HK-2 (cell line): ENCODE results near the gene CADM2.

Source experiments
- DNase-seq: peaks from one replicate; pipeline ENCODE4 v3.0.0-alpha.2; 2018; ENCODE audit not compliant: unreplicated experiment

Gene CADM2

DNA sequence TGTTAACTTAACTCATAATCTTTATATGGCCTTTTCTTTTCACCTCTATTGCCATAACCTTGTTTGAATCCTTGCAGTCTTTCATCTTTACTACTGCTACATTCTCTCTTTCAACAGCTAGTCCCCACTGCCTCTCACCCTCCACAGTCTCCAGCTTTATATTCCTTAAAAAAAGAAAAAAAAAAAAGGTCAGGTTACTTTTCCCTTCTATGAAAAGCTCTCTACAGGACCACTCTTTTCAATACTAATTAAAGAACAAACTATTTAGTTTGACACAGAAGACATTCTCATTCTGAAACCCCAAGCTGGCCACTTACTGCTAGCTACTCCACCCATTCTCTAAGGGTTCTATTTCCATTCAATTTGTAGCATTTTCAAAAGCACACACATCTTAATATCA lies 25.6 kb downstream of the CADM2 start:
- DNase-seq = no peak

- no peak for DNase-seq
Observed at GRCh38 chr3:84985795-84986194, 27.0 kb downstream of the CADM2 start.

DNA sequence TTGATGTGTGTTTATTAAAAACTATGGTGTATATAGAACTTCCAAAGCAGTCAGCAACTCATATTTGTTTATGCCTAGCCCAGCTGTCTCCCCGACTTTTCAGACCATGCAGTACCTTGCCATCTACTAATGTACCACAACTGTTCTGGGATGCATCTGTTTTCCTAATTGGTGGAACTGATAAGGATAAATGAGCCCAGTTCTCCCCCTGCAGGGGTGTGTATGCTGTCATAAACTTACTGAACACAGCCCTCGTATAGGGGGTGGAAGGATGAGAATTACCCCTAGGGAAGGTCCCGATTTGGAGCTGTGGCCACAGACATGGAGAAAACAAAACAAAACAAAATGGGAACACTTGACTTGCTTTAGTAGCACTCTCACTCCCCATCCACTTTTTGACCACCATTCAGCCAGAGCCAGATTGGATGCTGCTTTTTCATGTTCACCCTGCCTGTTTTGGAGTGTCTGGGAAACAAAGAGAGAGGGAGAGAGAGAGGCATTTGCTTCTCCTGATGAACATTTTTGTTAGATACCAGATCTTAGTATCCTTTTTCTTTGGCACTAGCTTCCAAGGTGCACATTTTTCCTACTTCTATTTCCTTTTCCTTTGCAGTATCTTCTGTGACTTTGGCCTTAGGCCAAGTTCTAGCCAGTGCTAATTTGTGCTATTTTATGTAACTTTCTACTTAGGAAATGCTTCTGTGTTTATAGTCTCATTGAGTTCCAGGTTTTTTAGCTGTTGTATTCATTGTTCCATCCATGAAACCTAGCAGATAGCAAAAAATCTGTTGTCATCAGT lies 29.1 kb downstream of the CADM2 start:
- DNase-seq = no peak

DNA sequence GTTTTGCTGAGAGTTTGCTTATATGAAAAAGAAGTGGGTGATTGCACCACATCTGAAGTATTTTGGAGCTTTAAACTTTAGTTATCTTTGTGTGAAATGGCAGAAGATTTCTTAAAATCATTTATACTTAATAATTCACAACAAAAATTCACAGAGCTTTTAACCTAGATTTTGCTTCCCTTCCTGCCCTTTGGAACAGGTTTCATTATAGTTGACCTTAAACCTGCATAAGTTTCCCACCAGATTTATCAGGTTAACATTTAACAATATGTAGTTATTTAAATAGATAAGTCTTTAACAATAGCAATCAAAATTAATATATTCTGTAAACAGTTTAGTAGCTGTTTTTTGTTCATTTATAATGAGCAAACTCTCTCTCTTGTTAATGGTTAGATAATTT lies 30.3 kb downstream of the CADM2 start:
- no peak for DNase-seq

- no peak for DNase-seq
Observed at GRCh38 chr3:84991422-84991900, 32.7 kb downstream of the CADM2 start.

DNA sequence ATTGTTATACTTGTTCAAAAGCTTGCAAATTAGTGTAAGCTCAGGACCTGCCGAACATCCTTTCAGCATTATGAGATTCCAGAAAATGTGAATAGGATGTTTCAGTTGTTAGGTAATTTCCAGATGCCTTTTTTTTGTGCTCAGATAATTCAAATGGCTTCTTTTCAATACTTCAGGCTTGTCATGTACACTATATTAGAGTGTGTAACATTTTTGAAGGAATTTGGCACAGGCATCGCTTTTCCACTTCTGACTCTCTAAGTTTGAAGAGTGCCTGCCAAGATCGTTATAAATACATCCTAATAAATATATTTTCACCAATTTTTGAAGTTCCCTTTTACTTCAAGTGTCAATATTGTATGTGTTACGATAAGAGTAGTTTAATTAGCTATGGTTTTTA lies 35.2 kb downstream of the CADM2 start:
- no peak for DNase-seq

DNA sequence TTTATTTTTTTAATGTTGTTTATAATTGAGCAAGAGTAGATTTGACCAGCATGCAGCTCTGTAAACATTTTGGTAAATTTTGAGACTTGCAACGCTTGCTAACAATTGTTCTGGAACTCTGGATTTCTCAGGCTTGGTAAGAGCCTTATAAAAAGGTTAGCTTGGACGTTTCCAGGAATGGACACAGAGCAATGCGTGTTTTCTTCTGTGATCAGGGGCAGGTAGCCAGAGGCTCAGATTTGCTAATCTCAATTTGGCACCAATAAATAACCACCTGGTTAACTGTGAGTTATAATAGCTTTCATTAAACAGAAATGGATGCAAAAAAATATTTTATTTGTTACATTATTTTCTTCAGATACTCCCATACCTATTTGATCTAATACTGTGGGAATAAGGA lies 39.8 kb downstream of the CADM2 start:
- DNase-seq = no peak

GRCh38 chr3:85003479-85003878 lies 44.7 kb downstream of the CADM2 start:
- no peak for DNase-seq

DNA sequence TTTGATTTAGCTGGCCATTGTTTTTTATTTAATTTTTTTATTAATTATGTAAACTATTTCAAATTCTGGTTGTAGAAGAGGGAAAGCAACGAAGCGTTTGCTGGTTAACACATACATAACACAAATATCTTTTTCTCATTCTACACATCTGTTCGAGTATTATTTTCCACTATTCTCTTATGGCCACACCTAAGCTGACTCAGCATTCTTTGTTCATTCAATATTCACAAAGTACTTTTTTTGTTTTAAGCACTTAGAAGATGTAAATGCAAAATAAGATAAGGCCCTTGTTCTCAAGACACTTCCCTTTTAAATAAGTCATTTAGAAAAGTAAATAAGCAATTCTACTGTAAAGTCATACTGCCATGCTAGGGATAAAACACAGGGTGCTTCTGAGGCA lies 45.4 kb downstream of the CADM2 start:
- DNase-seq = no peak

DNA sequence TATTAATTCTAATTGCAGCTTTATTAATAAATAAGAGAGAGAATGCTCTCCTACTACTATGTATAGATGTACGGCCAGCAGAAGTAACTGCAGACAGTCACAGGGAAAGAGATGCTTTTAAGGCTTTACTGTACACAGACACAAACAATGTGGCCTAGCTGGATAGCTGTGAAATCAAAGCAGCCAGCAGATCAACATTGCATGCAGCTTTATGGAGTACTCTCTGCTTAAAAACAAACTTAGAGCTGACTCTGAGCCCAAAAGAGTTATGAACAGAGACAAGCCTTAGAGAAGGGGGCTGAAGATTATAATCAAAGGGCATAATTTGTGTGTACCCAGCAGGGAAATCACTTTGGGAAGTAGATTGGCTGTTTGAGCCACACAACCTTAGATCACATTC lies 47.2 kb downstream of the CADM2 start:
- no peak for DNase-seq

DNA sequence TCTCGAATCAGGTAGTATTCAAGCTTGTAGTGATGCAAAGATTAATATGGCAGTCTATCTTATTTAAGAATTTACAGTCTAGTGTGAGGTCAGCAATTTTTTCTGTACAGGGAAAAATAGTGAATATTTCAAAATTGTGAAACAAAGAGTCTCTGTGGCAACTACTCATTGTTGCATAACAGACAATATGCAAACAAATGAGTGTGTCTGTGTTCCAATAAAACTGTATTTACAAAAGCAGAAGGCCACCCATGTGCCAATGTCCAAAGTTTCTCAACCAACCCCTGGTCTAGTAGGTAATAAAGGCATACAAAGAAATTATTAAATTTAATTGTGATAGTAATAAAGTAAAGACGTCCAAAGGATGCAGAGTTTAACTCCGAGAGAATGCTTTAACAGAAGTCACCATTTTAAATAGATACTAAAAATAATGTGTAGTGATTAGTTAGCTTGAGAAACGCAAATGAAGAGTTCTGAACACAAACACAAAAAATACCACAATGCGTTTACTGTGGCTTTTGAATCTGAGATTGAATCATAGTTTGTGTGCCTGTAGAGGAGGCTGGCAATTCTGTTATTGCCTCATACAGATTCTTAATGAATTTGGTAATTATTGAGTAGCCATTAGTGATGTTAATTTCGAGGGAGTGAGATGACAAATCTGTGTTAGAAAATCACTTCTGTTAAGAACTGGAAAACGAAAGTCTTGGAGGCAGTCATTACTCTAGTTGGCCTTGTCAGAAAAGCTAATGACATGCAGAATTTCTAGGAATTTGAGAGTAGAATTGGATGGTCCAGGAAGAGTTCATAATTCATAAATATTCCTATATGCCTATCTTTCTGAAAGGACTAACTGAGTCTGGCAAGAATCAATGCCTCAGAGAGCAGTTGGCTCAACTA lies 48.7 kb downstream of the CADM2 start:
- no peak for DNase-seq

DNA sequence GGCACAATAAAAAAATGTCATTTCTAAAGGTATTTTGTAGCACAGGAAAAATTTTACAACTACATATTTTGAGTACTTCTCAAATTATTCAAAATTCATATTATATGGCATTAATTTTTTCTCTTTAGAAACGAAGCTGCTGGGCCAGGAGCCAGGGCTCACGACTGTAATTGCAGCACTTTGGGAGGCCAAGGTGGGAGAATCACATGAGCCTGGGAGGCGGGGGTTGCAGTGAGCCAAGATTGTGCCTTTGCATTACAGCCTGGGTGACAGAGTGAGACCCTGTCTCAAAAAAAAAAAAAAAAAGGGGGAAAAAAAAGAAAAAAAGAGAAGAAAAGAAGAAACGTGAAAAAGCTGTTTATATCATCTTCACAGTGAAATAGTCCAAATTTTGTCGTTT lies 62.0 kb downstream of the CADM2 start:
- no peak for DNase-seq

DNA sequence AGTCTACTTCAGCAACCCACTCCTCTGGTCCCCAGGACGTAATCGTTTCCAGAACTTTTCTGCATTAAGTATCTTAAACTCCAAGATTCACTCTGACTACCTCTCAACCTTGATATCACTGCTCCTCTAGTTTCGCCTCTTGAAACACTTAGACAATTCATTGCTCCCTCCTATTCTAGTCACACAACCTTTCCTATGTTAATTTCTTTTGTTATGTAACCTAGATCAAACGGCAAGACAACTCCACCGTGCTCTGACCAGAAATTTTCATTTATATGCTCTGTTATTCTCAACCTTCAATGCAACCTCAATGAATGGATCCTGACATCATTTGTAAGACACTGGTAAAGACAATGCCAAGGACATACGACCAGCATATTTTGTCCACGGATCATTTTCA lies 71.3 kb downstream of the CADM2 start:
- DNase-seq = no peak

GRCh38 chr3:85037203-85037602 lies 78.4 kb downstream of the CADM2 start:
- no peak for DNase-seq

DNA sequence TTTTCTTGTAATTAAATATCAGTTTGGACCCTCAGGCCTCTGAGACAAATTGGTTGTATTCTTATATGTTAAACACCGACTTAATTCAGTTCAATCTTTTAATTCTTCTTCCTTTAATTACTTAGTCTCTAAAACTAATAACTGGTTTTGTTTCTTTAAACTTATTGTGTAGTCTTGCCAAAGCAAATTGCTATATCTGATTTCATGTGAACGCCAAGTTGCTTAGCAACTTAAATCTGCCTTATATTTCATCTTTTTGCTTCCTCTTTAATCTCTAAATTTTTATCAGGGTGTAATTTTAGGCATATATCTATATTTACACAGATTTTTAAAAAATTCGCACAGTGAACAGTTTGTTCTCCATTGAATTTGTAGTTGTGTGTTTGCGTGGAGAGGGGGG lies 82.2 kb downstream of the CADM2 start:
- DNase-seq = no peak

GRCh38 chr3:85041562-85042055 lies 82.8 kb downstream of the CADM2 start:
- DNase-seq = no peak

DNA sequence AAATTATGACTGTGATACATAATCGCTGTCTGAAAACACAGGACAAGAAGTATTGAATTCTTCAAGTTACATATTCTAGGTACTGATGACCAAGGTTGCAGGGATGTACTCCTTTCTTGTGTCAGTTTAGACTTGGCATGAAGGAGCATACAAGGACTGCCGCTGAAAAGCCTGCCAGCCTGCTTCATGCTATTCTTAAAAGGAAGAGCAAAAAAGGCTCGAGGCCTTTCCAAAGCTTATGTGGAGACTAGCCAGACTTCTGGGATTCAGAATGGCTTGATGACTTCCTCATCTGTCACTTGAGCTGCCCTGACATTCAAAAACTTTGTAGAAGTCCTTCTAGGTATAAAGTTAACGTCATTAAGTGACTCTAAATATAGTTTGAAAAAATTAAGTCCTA lies 92.0 kb downstream of the CADM2 start:
- no peak for DNase-seq

GRCh38 chr3:85051786-85052185 lies 93.0 kb downstream of the CADM2 start:
- DNase-seq = no peak

DNA sequence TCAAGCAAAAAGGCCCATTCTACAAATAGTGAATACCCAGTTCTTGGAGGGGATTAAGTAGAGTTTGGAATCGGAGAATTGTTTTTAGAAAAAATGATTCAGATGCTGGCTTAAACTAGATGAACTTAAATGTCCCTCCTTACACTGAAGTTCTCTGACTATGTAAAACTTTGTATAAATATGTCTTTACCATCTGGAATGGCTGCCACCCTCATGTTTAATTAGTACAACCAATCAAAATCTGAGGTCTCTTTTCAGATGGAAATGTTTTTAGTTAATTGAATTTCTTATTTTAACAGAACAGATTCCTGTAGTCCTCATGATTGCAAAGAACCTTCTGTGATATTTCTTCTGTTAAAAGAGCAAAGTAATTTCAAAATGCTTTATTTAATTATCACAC lies 94.8 kb downstream of the CADM2 start:
- DNase-seq = no peak

- no peak for DNase-seq
Observed at GRCh38 chr3:85054579-85054978, 95.8 kb downstream of the CADM2 start.

- no peak for DNase-seq
Observed at GRCh38 chr3:85068911-85069310, 110.1 kb downstream of the CADM2 start.

- no peak for DNase-seq
Observed at GRCh38 chr3:85074003-85074402, 115.2 kb downstream of the CADM2 start.

DNA sequence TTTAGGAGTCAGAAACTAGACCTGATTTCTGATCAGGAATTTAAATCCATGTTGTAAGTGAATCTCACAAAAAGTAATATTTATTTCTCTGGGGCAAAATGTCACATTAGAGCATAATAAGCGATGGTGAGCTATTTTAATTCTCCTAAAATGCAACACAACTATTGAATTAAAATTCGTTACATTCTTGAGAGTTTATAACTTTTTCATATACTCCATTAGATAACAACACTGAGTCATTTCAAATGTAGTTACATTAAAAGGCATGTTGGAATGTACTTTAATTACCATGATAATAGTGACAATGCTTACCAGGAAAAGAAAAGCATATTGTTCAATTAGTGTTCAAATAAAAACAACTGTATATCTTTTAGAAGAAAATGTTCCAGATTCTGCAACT lies 116.9 kb downstream of the CADM2 start:
- DNase-seq = no peak
